WTC11 (cell line): ENCODE results near the gene SRSF1. TPM values are rescaled to one million over a fixed set of nuclear protein-coding genes. Genes with fewer than 3 reads are reported as not detected.

Experiments
- ATAC-seq: fragments of 200-7000 bp; cut with Tn5 transposase; 2 replicates; pipeline ENCODE4 v1.10.0; 2021; ENCODE audit warnings: mild to moderate bottlenecking, moderate library complexity
- CTCF ChIA-PET: fragments of 300-600 bp; sonication (Branson Sonifier 250); formaldehyde crosslinking; loops from one replicate; lab custom pipeline; 2021; ENCODE audit warnings: antibody characterized with exemption; lab: Charles Lee
- POLR2A ChIA-PET: fragments of 350-600 bp; sonication (Branson Sonifier 250); formaldehyde crosslinking; loops from one replicate; lab custom pipeline; 2021; ENCODE audit warnings: antibody characterized with exemption; lab: Charles Lee
- DNase-seq: peaks from one replicate; pipeline ENCODE4 v3.0.0; 2021; ENCODE audit warnings: low spot score
- H3K27ac Mint-ChIP-seq: 2 replicates; pipeline ENCODE4 v1.8.0; 2021; ENCODE audit warnings: mixed read lengths
- H3K27me3 Mint-ChIP-seq: 2 replicates; pipeline ENCODE4 v1.8.0; 2021; ENCODE audit warnings: low read depth, mild to moderate bottlenecking, moderate library complexity, mixed read lengths
- H3K36me3 Mint-ChIP-seq: 2 replicates; pipeline ENCODE4 v1.8.0; 2021; ENCODE audit warnings: mixed read lengths
- H3K4me1 Mint-ChIP-seq: 2 replicates; pipeline ENCODE4 v1.8.0; 2022; ENCODE audit warnings: mixed read lengths
- H3K4me3 Mint-ChIP-seq: 2 replicates; pipeline ENCODE4 v1.8.0; 2021; ENCODE audit warnings: mild to moderate bottlenecking, moderate library complexity, mixed read lengths
- H3K9me3 Mint-ChIP-seq: 2 replicates; pipeline ENCODE4 v1.8.0; 2021; ENCODE audit warnings: mixed read lengths
- AR ChIP-seq: fragments of 250-450 bp; sonication (Bioruptor Pico); IDR thresholded peaks from 2 replicates; pipeline ENCODE4 v1.9.0; 2021; ENCODE audit warnings: mild to moderate bottlenecking
- CBFB ChIP-seq: sonication (generic); formaldehyde crosslinking; IDR thresholded peaks from 2 replicates; pipeline ENCODE4 v1.8.1; 2022; ENCODE audit warnings: mild to moderate bottlenecking, low read depth, missing genetic modification reagents
- CDX4 ChIP-seq: fragments of 250-450 bp; sonication (Bioruptor Pico); IDR thresholded peaks from 2 replicates; pipeline ENCODE4 v1.9.0; 2021; ENCODE audit warnings: moderate library complexity, mild to moderate bottlenecking, inconsistent platforms, borderline replicate concordance
- E2F4 ChIP-seq: sonication (generic); formaldehyde crosslinking; IDR thresholded peaks from 2 replicates; pipeline ENCODE4 v1.8.1; 2022; ENCODE audit warnings: low read depth, mild to moderate bottlenecking, moderate library complexity, missing genetic modification reagents, borderline replicate concordance
- GABPB1 ChIP-seq: sonication (generic); formaldehyde crosslinking; IDR thresholded peaks from 2 replicates; pipeline ENCODE4 v1.8.1; 2023; ENCODE audit warnings: mild to moderate bottlenecking, missing genetic modification reagents
- HMGA2 ChIP-seq: fragments of 250-450 bp; sonication (Bioruptor Pico); IDR thresholded peaks from 2 replicates; pipeline ENCODE4 v1.4.0; 2021; ENCODE audit warnings: mild to moderate bottlenecking, moderate library complexity
- KAT7 ChIP-seq: sonication (generic); formaldehyde crosslinking; IDR thresholded peaks from 2 replicates; pipeline ENCODE4 v1.8.1; 2023; ENCODE audit warnings: missing genetic modification reagents, mild to moderate bottlenecking, borderline replicate concordance
- MXD4 ChIP-seq: fragments of 250-450 bp; sonication (Bioruptor Pico); IDR thresholded peaks from 2 replicates; pipeline ENCODE4 v1.8.0; 2021; ENCODE audit warnings: mild to moderate bottlenecking, moderate library complexity, borderline replicate concordance
- NFATC4 ChIP-seq: fragments of 250-450 bp; sonication (Bioruptor Pico); IDR thresholded peaks from 2 replicates; pipeline ENCODE4 v1.9.0; 2021; ENCODE audit warnings: mild to moderate bottlenecking
- NFE2L1 ChIP-seq: sonication (generic); formaldehyde crosslinking; IDR thresholded peaks from 2 replicates; pipeline ENCODE4 v1.8.1; 2023; ENCODE audit warnings: missing genetic modification reagents
- NR3C1 ChIP-seq: sonication (generic); formaldehyde crosslinking; conservative IDR thresholded peaks from 2 replicates; pipeline ENCODE4 v1.8.1; 2023; ENCODE audit warnings: low read depth, mild to moderate bottlenecking, missing genetic modification reagents
- PRRX2 ChIP-seq: fragments of 250-450 bp; sonication (Bioruptor Pico); IDR thresholded peaks from 2 replicates; pipeline ENCODE4 v1.8.0; 2021; ENCODE audit warnings: mild to moderate bottlenecking
- RELA ChIP-seq: sonication (generic); formaldehyde crosslinking; IDR thresholded peaks from 2 replicates; pipeline ENCODE4 v1.8.1; 2022; ENCODE audit warnings: missing genetic modification reagents, mild to moderate bottlenecking, borderline replicate concordance
- TEAD1 ChIP-seq: sonication (generic); formaldehyde crosslinking; IDR thresholded peaks from 2 replicates; pipeline ENCODE4 v1.8.0; 2022; ENCODE audit warnings: mild to moderate bottlenecking, missing genetic modification reagents
- ZNF396 ChIP-seq: fragments of 250-450 bp; sonication (Bioruptor Pico); IDR thresholded peaks from 2 replicates; pipeline ENCODE4 v1.8.0; 2021; ENCODE audit warnings: mild to moderate bottlenecking, moderate library complexity, borderline replicate concordance
- ZNF671 ChIP-seq: fragments of 250-450 bp; sonication (Bioruptor Pico); IDR thresholded peaks from 2 replicates; pipeline ENCODE4 v1.8.0; 2021; ENCODE audit warnings: mild to moderate bottlenecking
- total RNA-seq: library from RNA; stranded (reverse); gene quantifications from 3 replicates; pipeline ENCODE4 v1.2.3, GENCODE V29; 2021
- TF ChIP-seq, protein P1 (sequence below): sonication (generic); formaldehyde crosslinking; IDR thresholded peaks from 2 replicates; pipeline ENCODE4 v1.8.0; 2022; ENCODE audit warnings: mild to moderate bottlenecking, missing genetic modification reagents
- TF ChIP-seq, protein P2 (sequence below): fragments of 250-450 bp; sonication (Bioruptor Pico); IDR thresholded peaks from 2 replicates; pipeline ENCODE4 v1.8.0; 2021; ENCODE audit warnings: mild to moderate bottlenecking
- TF ChIP-seq, protein P3 (sequence below): fragments of 250-450 bp; sonication (Bioruptor Pico); IDR thresholded peaks from 2 replicates; pipeline ENCODE4 v2.1.2; 2022; ENCODE audit warnings: mild to moderate bottlenecking, moderate library complexity
- TF ChIP-seq, protein P4 (sequence below): sonication (generic); formaldehyde crosslinking; conservative IDR thresholded peaks from 2 replicates; pipeline ENCODE4 v1.8.1; 2023; ENCODE audit warnings: mild to moderate bottlenecking, low read depth, missing genetic modification reagents, moderate library complexity

Gene SRSF1
- total RNA-seq, 1 experiment from 2014 or later: 387 TPM

- TF ChIP-seq TEAD1: no peak
- no peak for TF ChIP-seq E2F4
- no peak for TF ChIP-seq CBFB (CRISPR knock-in tag)
- 0 out of 2 replicates have a peak, but pooled peaks have one; percentile 61 for TF ChIP-seq PRRX2
- no peak for TF ChIP-seq CDX4 (CRISPR knock-in tag)
- TF ChIP-seq KAT7 (CRISPR knock-in tag): no peak
- no peak for TF ChIP-seq RELA (CRISPR knock-in tag)
- no peak for TF ChIP-seq NR3C1
- no peak for TF ChIP-seq NFE2L1 (CRISPR knock-in tag)
- no peak for TF ChIP-seq ZNF671 (CRISPR knock-in tag)
- TF ChIP-seq NFATC4 (CRISPR knock-in tag): peak; percentile 3; the same call in 1 of the 2 replicates
- no peak for TF ChIP-seq HMGA2 (CRISPR knock-in tag)
These were observed 13.3 kb downstream of the SRSF1 start (continued) for GRCh38 chr17:57993471-57994365.

DNA sequence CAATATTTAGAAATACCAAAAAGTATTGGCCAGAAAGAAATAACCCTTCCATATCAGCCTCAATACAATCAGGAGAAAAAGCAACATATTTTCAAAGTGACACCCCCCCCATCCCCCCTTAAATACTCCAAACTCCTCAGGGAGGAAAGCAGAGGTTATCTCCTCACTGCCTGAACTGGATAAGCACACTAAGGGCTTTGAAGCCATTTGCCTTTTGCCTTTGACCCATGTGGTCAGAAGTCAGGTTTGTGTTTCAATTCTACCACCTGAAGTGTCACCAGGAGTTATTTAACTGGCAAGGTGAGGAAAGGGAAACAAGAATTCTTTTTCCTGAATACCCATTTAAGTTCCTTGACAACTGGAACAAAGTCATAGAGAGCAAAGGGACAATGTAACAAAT lies 15.5 kb downstream of the SRSF1 start:
- no peaks in the 10 kb centered on the region for H3K36me3 Mint-ChIP-seq
- CTCF ChIA-PET: interaction anchor here (0.6 to 3.5 kb wide), 4 partner anchors 9 to 131 kb away, joined by 3 to 23 read pairs (median 6); no protein-coding TSS in a partner anchor
- TF ChIP-seq, protein P1, sequence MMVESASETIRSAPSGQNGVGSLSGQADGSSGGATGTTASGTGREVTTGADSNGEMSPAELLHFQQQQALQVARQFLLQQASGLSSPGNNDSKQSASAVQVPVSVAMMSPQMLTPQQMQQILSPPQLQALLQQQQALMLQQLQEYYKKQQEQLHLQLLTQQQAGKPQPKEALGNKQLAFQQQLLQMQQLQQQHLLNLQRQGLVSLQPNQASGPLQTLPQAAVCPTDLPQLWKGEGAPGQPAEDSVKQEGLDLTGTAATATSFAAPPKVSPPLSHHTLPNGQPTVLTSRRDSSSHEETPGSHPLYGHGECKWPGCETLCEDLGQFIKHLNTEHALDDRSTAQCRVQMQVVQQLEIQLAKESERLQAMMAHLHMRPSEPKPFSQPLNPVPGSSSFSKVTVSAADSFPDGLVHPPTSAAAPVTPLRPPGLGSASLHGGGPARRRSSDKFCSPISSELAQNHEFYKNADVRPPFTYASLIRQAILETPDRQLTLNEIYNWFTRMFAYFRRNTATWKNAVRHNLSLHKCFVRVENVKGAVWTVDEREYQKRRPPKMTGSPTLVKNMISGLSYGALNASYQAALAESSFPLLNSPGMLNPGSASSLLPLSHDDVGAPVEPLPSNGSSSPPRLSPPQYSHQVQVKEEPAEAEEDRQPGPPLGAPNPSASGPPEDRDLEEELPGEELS (CRISPR knock-in tag): no peak
- TF ChIP-seq, protein P2, sequence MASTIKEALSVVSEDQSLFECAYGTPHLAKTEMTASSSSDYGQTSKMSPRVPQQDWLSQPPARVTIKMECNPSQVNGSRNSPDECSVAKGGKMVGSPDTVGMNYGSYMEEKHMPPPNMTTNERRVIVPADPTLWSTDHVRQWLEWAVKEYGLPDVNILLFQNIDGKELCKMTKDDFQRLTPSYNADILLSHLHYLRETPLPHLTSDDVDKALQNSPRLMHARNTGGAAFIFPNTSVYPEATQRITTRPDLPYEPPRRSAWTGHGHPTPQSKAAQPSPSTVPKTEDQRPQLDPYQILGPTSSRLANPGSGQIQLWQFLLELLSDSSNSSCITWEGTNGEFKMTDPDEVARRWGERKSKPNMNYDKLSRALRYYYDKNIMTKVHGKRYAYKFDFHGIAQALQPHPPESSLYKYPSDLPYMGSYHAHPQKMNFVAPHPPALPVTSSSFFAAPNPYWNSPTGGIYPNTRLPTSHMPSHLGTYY (CRISPR knock-in tag): no peak
- TF ChIP-seq AR (CRISPR knock-in tag) (no peak), GABPB1 (CRISPR knock-in tag) (no peak), MXD4 (CRISPR knock-in tag) (no peak), ZNF396 (no peak), RELA (CRISPR knock-in tag) (no peak)
- TF ChIP-seq, protein P3, sequence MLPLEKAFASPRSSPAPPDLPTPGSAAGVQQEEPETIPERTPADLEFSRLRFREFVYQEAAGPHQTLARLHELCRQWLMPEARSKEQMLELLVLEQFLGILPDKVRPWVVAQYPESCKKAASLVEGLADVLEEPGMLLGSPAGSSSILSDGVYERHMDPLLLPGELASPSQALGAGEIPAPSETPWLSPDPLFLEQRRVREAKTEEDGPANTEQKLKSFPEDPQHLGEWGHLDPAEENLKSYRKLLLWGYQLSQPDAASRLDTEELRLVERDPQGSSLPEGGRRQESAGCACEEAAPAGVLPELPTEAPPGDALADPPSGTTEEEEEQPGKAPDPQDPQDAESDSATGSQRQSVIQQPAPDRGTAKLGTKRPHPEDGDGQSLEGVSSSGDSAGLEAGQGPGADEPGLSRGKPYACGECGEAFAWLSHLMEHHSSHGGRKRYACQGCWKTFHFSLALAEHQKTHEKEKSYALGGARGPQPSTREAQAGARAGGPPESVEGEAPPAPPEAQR (CRISPR knock-in tag): no peak
- TF ChIP-seq, protein P4, sequence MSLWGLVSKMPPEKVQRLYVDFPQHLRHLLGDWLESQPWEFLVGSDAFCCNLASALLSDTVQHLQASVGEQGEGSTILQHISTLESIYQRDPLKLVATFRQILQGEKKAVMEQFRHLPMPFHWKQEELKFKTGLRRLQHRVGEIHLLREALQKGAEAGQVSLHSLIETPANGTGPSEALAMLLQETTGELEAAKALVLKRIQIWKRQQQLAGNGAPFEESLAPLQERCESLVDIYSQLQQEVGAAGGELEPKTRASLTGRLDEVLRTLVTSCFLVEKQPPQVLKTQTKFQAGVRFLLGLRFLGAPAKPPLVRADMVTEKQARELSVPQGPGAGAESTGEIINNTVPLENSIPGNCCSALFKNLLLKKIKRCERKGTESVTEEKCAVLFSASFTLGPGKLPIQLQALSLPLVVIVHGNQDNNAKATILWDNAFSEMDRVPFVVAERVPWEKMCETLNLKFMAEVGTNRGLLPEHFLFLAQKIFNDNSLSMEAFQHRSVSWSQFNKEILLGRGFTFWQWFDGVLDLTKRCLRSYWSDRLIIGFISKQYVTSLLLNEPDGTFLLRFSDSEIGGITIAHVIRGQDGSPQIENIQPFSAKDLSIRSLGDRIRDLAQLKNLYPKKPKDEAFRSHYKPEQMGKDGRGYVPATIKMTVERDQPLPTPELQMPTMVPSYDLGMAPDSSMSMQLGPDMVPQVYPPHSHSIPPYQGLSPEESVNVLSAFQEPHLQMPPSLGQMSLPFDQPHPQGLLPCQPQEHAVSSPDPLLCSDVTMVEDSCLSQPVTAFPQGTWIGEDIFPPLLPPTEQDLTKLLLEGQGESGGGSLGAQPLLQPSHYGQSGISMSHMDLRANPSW (CRISPR knock-in tag): no peak

More for the DNA sequence above, 15.5 kb downstream of the SRSF1 start:
- ATAC-seq (no peak), DNase-seq (no peak)
- Mint-ChIP-seq H3K27ac (no peak overlapping the region), H3K27me3 (no peaks in the 10 kb centered on the region), H3K9me3 (no peaks in the 10 kb centered on the region), H3K4me3 (no peak overlapping the region), H3K4me1 (peaks cover 64% of the 10 kb centered on the region)
- POLR2A ChIA-PET: no interaction called here
